Germinal center (tissue), 1 donor: Measurements from ENCODE around the gene ZBTB7C.

ENCODE experiments used
- DNase-seq: peaks from one replicate; pipeline ENCODE4 v3.0.0; 2012; ENCODE audit warnings: mixed read lengths, low spot score

ZBTB7C gene

DNA sequence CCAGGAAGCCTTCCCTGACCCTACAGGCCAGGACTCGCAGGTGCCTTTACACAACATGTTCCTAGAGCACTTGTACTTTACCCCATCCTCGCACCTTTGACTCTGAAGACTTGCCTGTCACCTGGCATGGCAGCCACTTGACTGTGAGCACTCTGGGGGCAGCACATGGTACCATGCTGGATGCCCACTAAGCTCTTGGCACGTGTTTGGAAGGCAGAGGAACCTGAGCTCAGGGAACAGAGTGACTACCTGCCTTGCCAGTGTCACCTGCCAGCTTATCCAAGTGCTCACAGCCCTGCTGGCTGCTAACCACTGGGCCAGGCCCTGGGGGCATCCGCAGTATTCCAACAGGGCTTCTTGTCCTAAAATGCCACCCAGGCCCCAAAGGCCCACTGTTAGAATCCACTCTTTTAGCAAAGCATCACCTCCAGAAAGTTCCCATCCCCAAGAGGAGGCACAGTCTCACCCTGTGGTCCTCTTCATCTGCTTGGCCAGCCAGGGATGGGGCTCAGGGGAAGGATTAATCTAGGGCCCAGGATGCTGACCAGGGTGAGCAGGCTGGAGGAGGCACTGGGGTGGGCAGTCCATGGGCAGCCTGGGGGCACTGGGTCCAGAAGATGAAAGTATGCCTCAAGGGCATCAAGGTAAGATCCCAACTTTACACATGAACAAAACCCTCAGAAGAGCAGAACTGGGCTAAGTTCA lies 57.0 kb downstream of the ZBTB7C start:
- no peak for DNase-seq

DNA sequence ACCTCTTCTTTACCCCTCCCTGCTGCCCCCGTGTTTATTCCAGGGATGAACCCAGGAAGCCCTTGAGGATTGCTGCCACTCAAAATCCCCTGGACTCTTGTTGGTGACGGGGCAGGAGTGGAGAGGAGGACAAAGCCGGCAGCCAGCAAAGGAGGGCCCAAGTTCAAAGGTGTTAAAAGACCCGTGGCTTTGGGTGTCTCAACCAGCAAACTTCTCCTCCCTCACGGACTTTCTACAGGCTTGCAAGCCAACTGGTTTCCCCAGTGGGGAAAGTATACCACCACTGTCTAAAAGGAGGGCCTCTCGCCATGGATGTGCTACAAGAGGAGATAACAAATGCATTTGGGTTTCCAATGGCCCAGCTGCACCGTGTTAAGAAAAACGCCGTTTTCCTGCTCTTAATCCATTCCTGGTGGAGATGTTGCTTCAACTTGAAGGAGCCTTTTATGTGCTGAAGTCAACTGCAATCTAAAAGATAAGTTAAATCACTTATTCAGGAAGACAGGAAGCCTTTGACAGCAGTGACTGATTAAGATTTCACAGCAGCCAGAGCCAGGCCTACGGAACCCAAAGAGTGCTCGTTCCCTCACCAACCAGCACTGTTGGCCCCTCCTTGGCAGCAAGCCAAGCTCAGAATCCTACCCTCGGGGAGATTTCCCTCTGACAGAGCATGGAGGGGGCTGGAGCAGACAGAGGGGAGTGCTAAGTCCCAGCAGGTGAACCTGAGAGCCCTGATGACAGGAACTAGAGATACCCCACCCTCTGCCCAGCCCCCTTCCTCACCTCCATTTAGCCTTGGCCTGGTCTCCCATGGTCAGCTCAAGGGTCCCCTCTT lies 57.8 kb downstream of the ZBTB7C start:
- DNase-seq = no peak

GRCh38 chr18:48348739-48349138 lies 60.4 kb downstream of the ZBTB7C start:
- no peak for DNase-seq

GRCh38 chr18:48347756-48348326 lies 61.3 kb downstream of the ZBTB7C start:
- DNase-seq = no peak

GRCh38 chr18:48345596-48345995 lies 63.6 kb downstream of the ZBTB7C start:
- no peak for DNase-seq

GRCh38 chr18:48342581-48342980 lies 66.6 kb downstream of the ZBTB7C start:
- no peak for DNase-seq

DNA sequence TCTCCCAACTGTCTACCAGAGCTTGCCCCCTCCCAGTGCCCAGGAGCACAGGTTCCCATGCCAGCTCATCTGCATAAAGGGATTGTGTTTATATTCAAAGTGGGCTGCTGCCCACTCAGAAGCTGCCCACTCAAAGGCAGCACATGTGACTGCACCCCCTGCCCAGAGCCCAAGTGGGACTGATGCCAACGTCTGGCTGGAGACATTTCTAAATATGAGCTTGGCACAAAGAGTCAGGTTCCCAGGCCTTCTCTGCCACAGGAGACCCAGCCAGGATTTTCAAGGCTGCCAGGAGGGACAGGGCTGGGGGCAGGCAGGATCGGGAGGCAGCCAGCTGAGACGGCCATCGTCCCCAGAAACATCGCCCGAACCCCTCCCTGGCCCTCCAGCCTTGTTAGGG lies 67.1 kb downstream of the ZBTB7C start:
- no peak for DNase-seq

DNA sequence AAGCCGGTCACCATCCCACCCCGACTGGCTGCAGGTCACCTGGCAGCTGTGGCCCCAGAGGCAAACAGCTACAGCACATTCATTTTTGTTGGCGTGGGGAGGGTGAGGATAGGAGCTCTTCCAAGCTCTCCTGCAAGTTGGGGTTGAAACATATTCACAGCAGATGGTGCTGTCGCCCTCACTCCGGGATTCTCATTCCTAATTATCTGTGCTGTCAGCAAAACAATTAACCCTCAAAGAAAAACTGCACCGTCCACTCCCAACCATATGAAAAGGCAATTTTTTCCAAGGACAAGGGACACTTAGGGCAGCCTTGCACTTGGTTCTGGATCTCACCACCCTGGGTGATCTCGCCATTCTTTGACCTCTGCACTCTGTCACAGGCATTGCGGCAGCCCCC lies 68.6 kb downstream of the ZBTB7C start:
- DNase-seq = no peak

- no peak for DNase-seq
These were observed 69.5 kb downstream of the ZBTB7C start for GRCh38 chr18:48339692-48340091.

- no peak for DNase-seq
These were observed 70.3 kb downstream of the ZBTB7C start for GRCh38 chr18:48338915-48339314.

GRCh38 chr18:48337053-48337452 lies 72.1 kb downstream of the ZBTB7C start:
- DNase-seq = no peak

GRCh38 chr18:48336332-48336731 lies 72.9 kb downstream of the ZBTB7C start:
- DNase-seq = no peak

DNA sequence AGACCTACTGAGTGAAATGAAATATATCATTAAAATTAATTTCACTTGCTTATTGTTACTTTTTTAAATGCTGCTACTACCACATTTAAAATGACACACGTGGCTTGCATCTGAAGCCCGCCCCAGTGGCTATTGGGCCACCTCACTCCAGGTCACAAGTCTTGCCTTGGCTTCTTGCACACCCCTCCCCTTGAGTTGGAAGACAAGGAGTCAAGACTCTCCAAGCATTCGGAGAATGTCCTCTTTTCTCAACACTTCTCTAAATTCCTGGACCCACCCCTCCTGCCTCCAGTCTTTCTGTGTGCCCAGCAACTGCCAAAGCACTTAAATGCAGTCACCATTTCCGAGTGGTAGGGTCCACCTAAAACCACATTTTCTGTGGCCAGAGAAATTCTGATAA lies 73.4 kb downstream of the ZBTB7C start:
- DNase-seq = no peak

- DNase-seq = no peak
These were observed 74.3 kb downstream of the ZBTB7C start for GRCh38 chr18:48334845-48335244.

DNA sequence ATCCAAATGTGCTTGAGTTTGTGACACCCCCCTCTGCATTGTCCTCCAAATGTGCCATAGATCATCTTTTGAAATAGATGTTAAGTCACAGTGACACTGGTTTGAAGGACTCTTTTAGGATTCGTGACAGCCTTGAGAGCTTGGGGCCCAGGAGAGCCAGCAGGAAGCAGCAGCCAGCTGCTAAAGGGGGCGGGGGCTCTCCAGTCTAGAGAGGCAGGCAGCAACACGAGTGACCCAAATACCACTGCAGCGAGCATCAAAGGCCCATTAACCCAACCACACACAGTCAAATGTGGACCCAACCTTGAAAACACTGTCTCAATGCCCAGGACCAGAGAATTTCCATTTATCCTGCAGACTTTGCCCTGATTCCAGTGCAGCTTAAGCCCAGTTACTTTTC lies 75.6 kb downstream of the ZBTB7C start:
- no peak for DNase-seq

DNA sequence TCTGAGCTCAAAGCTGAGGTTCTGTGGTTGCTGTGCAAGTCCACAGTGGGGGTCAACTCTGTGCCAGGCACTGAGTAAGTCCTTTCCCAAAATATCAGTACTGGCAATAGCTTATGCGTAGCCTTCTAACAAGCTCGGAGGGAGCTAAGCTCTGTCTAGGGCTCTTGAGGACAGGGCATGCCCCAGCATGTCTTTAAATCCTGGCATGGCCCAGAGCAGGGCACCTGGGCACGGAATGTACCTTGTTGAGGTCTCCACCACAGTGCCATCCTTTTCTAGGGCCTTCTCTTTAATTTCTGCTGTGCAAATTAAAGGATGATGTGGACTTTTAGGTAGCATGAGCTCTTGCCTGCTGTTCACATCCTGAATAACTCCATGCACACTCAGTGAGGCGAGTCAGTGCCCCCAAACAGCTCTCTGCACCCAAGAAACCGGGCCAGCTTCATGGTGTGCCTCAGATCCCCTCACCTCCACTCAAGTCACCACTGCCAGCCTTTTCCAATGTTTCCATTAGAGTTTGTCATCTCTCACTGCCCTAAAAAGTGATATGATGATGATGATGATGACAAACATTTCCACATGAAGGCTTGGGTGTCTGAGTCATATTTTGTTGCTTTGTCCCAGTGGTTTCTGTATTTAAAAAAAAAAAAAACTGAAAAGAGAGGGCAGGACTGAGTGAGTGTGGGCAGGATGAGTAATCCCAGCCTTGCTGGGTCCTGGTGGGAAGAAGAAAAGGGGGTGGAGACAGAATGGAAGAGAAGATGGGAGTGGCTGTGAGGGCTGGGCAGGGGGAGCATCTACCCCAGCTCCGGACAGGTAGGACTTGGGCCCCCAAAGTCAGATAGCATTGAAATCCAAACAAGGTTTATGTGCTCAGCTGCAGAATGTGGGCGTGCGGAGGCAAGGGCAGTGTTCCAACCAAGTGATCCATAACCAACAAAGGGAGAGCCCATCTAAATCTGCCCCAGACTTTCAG lies 78.9 kb downstream of the ZBTB7C start:
- no peak for DNase-seq

- no peak for DNase-seq
These were observed 80.5 kb downstream of the ZBTB7C start for GRCh38 chr18:48328473-48329210.

DNA sequence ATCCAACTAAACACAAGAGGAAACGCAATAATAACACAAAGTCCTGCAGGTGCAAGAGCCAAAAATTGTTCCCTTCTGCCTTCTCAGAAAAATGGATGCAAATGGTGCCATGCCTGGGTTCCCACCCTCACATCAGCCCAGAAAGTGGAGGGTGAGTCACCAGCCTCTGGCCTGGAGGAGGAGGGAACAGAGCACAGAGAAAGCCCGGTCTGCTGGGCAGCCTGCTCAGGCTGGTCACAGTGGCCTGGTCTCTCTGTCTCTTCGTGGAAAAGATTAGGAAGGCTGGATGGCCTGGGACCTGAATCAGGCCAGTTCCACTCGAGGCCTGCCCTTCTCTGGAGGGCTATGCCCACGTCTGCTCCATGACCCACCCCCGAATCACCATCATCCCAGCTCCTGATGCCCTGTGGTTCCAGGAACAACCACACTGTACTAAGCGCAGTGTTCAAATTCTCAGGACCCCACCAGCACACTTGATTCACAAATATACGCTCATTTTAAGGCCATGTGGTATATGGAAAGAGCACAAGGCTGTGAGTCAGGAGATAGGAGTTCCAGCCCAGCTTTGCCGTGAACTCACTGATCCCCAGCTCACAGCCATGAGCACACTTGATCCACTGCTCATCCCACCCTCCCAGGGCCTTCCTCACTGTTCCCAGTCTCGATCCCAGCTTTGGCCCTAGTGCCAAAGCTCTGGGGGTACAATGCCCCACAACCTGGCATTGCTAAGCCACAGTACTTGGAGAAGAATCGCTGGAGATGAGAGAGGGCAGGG lies 82.1 kb downstream of the ZBTB7C start:
- DNase-seq = no peak

GRCh38 chr18:48325115-48325665 lies 84.0 kb downstream of the ZBTB7C start:
- no peak for DNase-seq

GRCh38 chr18:48324651-48325050 lies 84.5 kb downstream of the ZBTB7C start:
- DNase-seq = no peak
